ENCODE measurements around the gene RAMP1. TPM values are rescaled to one million over a fixed set of nuclear protein-coding genes. Genes with fewer than 3 reads are reported as not detected.

RAMP1 gene
- total and polyA plus RNA-seq, 2 of the 4 experiments (the other 2 are of a cell fraction), result 15.8 to 77.1 TPM

GRCh38 chr2:237885931-237886684 lies 26.7 kb downstream of the RAMP1 start:
- intact Hi-C loops (cut with micrococcal nuclease) (no loop called here), dilution Hi-C loops (cut with HindIII; ENCODE audit: low sequenced_read_pairs, unreplicated experiment) (no loop called here), in situ Hi-C loops (cut with MboI; ENCODE audit: low sequenced_read_pairs) (no loop called here)
- Histone ChIP-seq H2AFZ (replicated peaks; ENCODE audit: low read length, poor library complexity) (peak overlapping the region; percentile 6), H3K4me1 (ENCODE audit: control insufficient read depth, insufficient read depth, low read length) (peaks cover 5% of the 10 kb centered on the region; the same call in 1 of the 2 replicates), H4K5ac (ENCODE audit: low read depth, low read length) (no peak overlapping the region), H2BK15ac (ENCODE audit: low read depth, low read length) (peak overlapping the region; percentile 54; the same call in 1 of the 3 replicates), H3K9me1 (ENCODE audit: insufficient read depth, low read length) (peaks cover 15% of the 10 kb centered on the region), H4K8ac (ENCODE audit: low read depth in 2 of 2, low read length in 2 of 2) (0 out of 4 replicates have a peak overlapping the region, but pooled peaks of 1 of the 2 experiments have one; percentile 4), H3K9me3 (ENCODE audit: control insufficient read depth, insufficient read depth, low read length) (no peaks in the 10 kb centered on the region), H3K27ac (ENCODE audit: insufficient read depth, low read length) (peak overlapping the region; percentile 10; the same call in 1 of the 2 replicates), H3K18ac (ENCODE audit: low read depth, low read length) (no peak overlapping the region), H3K4me3 (ENCODE audit: insufficient read depth, low read depth, low read length) (no peak overlapping the region), H2BK120ac (ENCODE audit: low read depth, low read length) (no peak overlapping the region; the same call in 1 of the 2 replicates), H3K23ac (ENCODE audit: low read depth, low read length) (no peak overlapping the region), H3K9ac (ENCODE audit: low read depth, low read length) (no peak overlapping the region), H4K20me1 (ENCODE audit: insufficient read depth, low read length) (no peaks in the 10 kb centered on the region), H3K79me1 (ENCODE audit: low read depth in 1 of 2, low read length in 2 of 2) (peaks cover 0 to 4% of the 10 kb centered on the region in 2 experiments; a peak in 1 of 4 replicates), H2AK9ac (replicated peaks; ENCODE audit: low read depth, low read length, poor library complexity) (peak overlapping the region; percentile 23), H3K14ac (replicated peaks; ENCODE audit: low read depth, low read length) (no peak overlapping the region), H3K36me3 (ENCODE audit: control insufficient read depth, insufficient read depth, low read length) (no peaks in the 10 kb centered on the region), H2AK5ac (ENCODE audit: low read depth, low read length) (peak overlapping the region; percentile 56), H3K4ac (ENCODE audit: low read depth, low read length) (peak overlapping the region; percentile 2; the same call in 1 of the 2 replicates), H4K91ac (ENCODE audit: insufficient read depth, low read depth, low read length) (no peak overlapping the region; the same call in 1 of the 2 replicates), H3K27me3 (ENCODE audit: control insufficient read depth, insufficient read depth, low read length) (no peaks in the 10 kb centered on the region), H3K4me2 (ENCODE audit: low read depth, low read length) (no peak overlapping the region), H3K56ac (ENCODE audit: extremely low read depth, insufficient read depth, low read length) (no peak overlapping the region), H2BK5ac (ENCODE audit: low read depth, low read length, poor library complexity, severe bottlenecking) (no peak overlapping the region), H2BK20ac (ENCODE audit: low read depth, low read length) (0 out of 2 replicates have a peak overlapping the region, but pooled peaks have one; percentile 45)
- ChIA-PET CTCF (no interaction called here), POLR2A (ENCODE audit: unreplicated experiment) (no interaction called here)
- ATAC-seq (ENCODE audit: low read depth) (no peak; the same call in 1 of the 2 replicates), DNase-seq (no peak)
- 92% methylated on average over 9 of the region's 26 CpGs; no CpG with 5 or more reads in 1 of the 2 experiments for WGBS, 2 experiments (ENCODE audit: extremely low coverage in 2 of 2, insufficient read length in 1 of 2)
- no TSS peak for BruUV-seq (replicated peaks)
- no peak for TF ChIP-seq POLR2A (IDR thresholded peaks at IDR 0.05; ENCODE audit: low read depth, low read length)
- TF ChIP-seq CEBPB (IDR thresholded peaks at IDR 0.05; ENCODE audit: low read depth, low read length), result no peak
- no peak for TF ChIP-seq BHLHE40 (IDR thresholded peaks at IDR 0.05; ENCODE audit: low read depth, low read length)
- TF ChIP-seq ELK1 (IDR thresholded peaks at IDR 0.05; ENCODE audit: borderline replicate concordance, low read depth, low read length), result no peak
- TF ChIP-seq MAFK (IDR thresholded peaks at IDR 0.05; ENCODE audit: low read depth, low read length), result no peak
- no peak for TF ChIP-seq MAZ (IDR thresholded peaks at IDR 0.05; ENCODE audit: borderline replicate concordance, low read depth, low read length)
- no peak for TF ChIP-seq CHD1 (IDR thresholded peaks at IDR 0.05; ENCODE audit: low read depth, low read length)
- TF ChIP-seq SMC3 (IDR thresholded peaks at IDR 0.05; ENCODE audit: low read depth, low read length), result no peak
- no peak for TF ChIP-seq FOS (IDR thresholded peaks at IDR 0.05; ENCODE audit: low read depth, low read length)
- TF ChIP-seq RFX5 (IDR thresholded peaks at IDR 0.05; ENCODE audit: low read depth, low read length), result no peak
- no peak for TF ChIP-seq USF2 (IDR thresholded peaks at IDR 0.05; ENCODE audit: low read depth, low read length)
- TF ChIP-seq NFE2L2 (IDR thresholded peaks at IDR 0.05; ENCODE audit: low read depth, low read length), result no peak
- TF ChIP-seq MXI1 (IDR thresholded peaks at IDR 0.05; ENCODE audit: borderline replicate concordance, low read depth, low read length), result no peak
- TF ChIP-seq RAD21 (IDR thresholded peaks at IDR 0.05; ENCODE audit: low read length), result no peak
- TF ChIP-seq CTCF (conservative IDR thresholded peaks at IDR 0.05; ENCODE audit: low read depth, low read length), result no peak
